Measurements from ENCODE around the gene ATP5PF.
"Not testable (repeated sequence)": the region's sequence is repeated elsewhere in the genome, so short reads cannot be mapped to it uniquely, and the experiment has no call there.

ATP5PF gene

GRCh38 chr21:25734904-25735645 lies at the start of gene ATP5PF, which contains the start of gene GABPA:
ATP5PF (minus strand) TSS chr21:25734904; CDS start chr21:25729794, 5,110 bp downstream.
GABPA (plus strand) TSS chr21:25734972; CDS start chr21:25741599, 6,627 bp downstream.
- DNase-seq = peak; percentile 98

GRCh38 chr21:25778126-25778875 lies 43.6 kb upstream of the ATP5PF start:
- not testable (repeated sequence) for DNase-seq

GRCh38 chr21:25776440-25776839 lies 41.7 kb upstream of the ATP5PF start:
- no peak for DNase-seq

GRCh38 chr21:25772686-25773085 lies 38.0 kb upstream of the ATP5PF start:
- DNase-seq = no peak

- DNase-seq = no peak
Measured at GRCh38 chr21:25767921-25768320, 33.2 kb upstream of the ATP5PF start.

- no peak for DNase-seq
Measured at GRCh38 chr21:25764065-25764464, 29.4 kb upstream of the ATP5PF start.

- DNase-seq = no peak
Measured at GRCh38 chr21:25760677-25761076, 26.0 kb upstream of the ATP5PF start.

GRCh38 chr21:25760061-25760460 lies 25.4 kb upstream of the ATP5PF start:
- DNase-seq = no peak

- no peak for DNase-seq
Measured at GRCh38 chr21:25759573-25759972, 24.9 kb upstream of the ATP5PF start.

- no peak for DNase-seq
Measured at GRCh38 chr21:25757531-25757930, 22.8 kb upstream of the ATP5PF start.

- DNase-seq = no peak
Measured at GRCh38 chr21:25756190-25756932, 21.7 kb upstream of the ATP5PF start.

GRCh38 chr21:25752416-25752815 lies 17.7 kb upstream of the ATP5PF start:
- DNase-seq = no peak

- no peak for DNase-seq
Measured at GRCh38 chr21:25750085-25750484, 15.4 kb upstream of the ATP5PF start.

GRCh38 chr21:25744854-25745253 lies 10.2 kb upstream of the ATP5PF start:
- no peak for DNase-seq

- no peak for DNase-seq
Measured at GRCh38 chr21:25742900-25743299, 8.2 kb upstream of the ATP5PF start.

- DNase-seq = no peak
Measured at GRCh38 chr21:25737421-25737820, 2.7 kb upstream of the ATP5PF start.

GRCh38 chr21:25735646-25736597 lies 1.2 kb upstream of the ATP5PF start:
- DNase-seq = peak; percentile 68

- DNase-seq = no peak
Measured at GRCh38 chr21:25734654-25734903, 125 bp downstream of the ATP5PF start.

GRCh38 chr21:25733859-25734653 lies 648 bp downstream of the ATP5PF start:
- DNase-seq = no peak

- DNase-seq = no peak
Measured at GRCh38 chr21:25732091-25732760, 2.5 kb downstream of the ATP5PF start.

GRCh38 chr21:25722631-25723030 lies 12.1 kb downstream of the ATP5PF start:
- DNase-seq = no peak

Data from NCI-H1105 (cell line).